GM12875 (cell line): ENCODE measurements around the gene GALNT17.

ENCODE experiments used
- H3K4me3 ChIP-seq: one replicate; pipeline ENCODE4 v1.5.1; 2011; ENCODE audit warnings: low read depth, low read length, control low read depth
- TF ChIP-seq, protein P1 (sequence below): IDR thresholded peaks from 2 replicates; pipeline ENCODE4 v1.5.1; 2011; ENCODE audit warnings: low read depth, mild to moderate bottlenecking, control low read depth, inconsistent platforms, low read length, moderate library complexity, borderline replicate concordance; ENCODE audit not compliant: insufficient read depth

Gene GALNT17

DNA sequence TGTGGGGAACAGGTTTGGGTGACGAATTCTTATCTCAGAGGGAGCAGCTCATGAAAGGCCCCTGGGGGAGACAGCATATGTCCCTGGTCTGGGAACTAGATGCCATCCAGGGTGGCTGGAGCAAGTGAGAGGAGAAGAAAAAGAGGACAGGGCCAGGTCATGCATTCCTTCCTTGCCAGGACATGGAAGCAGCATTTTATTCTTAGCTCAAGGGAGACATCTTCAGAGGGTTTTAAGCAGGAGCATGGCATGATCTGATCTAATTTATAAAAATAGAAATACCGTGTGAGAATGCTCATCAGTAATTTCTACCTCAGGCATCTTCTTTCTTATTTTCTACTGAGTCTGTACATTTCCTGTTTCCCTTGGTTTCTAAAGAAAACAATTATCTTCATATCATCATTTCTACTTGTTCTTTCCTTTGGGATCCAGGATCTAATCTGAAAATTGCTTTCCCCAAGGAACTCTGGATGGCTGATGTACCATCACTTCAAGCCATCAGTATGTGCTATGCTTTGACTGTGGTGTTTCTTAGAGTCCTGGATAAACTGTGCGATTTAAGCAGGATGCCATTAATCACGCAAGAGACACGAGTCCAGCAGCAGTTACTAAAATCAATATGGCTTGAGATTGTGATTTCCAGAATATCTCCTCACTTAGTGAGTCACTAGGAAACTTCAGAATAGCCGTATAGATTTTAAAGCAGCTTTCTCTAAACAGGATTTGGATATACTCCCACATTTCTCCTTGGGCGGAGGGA is 386.2 kb downstream of the GALNT17 start:
- H3K4me3 ChIP-seq: no peak overlapping the region
- TF ChIP-seq, protein P1, sequence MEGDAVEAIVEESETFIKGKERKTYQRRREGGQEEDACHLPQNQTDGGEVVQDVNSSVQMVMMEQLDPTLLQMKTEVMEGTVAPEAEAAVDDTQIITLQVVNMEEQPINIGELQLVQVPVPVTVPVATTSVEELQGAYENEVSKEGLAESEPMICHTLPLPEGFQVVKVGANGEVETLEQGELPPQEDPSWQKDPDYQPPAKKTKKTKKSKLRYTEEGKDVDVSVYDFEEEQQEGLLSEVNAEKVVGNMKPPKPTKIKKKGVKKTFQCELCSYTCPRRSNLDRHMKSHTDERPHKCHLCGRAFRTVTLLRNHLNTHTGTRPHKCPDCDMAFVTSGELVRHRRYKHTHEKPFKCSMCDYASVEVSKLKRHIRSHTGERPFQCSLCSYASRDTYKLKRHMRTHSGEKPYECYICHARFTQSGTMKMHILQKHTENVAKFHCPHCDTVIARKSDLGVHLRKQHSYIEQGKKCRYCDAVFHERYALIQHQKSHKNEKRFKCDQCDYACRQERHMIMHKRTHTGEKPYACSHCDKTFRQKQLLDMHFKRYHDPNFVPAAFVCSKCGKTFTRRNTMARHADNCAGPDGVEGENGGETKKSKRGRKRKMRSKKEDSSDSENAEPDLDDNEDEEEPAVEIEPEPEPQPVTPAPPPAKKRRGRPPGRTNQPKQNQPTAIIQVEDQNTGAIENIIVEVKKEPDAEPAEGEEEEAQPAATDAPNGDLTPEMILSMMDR: no peak

DNA sequence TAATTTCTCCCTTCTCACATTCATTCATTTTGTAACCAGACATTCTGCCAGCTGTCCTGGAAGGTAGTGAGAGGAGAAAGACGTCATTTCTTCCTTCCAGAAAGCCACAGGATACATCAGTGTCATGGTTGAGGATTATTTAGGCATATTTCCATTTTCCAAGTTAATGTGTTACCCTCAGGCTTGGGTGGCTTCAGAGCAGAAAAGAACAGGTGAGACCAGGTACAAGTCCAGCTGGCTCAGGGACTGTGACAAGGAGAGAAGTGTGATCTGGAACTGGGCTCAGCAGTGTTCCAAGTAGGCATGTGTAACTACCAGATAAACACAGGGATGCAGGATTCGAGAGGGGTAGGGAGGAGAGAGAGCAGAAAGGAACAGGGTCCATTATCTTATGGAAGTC is 386.9 kb downstream of the GALNT17 start:
- TF ChIP-seq, protein P1: no peak
- no peak overlapping the region for H3K4me3 ChIP-seq

DNA sequence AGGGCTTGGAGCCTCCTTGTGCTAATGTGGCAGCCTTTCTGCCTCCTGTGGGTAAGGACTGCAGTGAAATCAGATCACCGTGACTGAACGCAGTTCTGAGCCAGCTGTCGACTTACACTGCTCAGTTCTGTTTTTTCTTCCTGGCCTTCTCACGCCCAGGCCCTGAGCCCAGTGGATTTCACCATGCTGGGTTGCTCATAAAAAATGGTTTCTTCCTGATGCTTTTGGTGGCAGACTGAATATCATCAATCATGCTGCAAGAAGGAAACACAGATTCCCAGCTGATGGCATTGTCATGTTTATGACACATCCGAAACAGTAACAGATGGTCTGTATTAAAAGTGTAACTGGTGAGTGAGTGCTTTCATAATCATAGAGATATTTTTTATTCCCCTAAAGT is 389.6 kb downstream of the GALNT17 start:
- H3K4me3 ChIP-seq: no peak overlapping the region
- TF ChIP-seq, protein P1: no peak

DNA sequence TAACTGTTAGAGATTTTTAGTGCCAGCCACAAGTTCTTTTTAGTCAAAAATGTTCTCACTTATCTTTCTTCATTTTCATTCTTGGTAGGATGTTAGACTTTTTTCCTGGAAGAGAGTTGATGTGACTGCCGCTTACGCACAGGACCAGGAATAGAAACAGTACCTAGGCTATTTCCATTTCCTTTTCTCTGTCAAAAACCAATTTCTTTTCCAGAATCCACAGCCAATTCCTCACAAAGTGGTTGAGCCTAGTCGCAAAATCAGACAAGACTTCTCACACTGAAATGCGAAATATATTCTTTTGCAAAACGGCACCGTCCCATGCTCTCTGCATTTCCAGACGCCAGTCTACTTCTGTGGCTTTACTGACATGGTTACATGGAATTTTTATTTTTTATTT is 394.2 kb downstream of the GALNT17 start:
- no peak overlapping the region for H3K4me3 ChIP-seq
- TF ChIP-seq, protein P1: no peak

DNA sequence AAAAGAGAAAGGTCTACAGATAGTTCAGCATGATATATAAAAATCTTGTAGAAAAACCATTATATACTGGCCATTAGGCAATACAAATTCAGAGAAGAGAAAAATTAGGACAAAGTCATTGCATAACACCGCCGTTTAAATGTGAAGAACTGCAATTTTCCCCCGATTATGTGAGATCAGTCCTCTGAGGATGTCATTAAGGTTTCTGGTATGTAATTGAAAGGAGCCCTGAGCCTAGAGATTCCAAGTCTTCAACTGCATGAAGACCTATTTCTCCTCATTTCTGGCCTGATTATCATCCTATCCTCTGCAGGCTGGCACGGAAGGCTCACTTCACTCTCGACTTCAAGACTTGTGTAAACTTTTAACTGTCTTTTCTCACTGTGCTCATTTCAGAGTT is 395.3 kb downstream of the GALNT17 start:
- TF ChIP-seq, protein P1: no peak
- no peak overlapping the region for H3K4me3 ChIP-seq

DNA sequence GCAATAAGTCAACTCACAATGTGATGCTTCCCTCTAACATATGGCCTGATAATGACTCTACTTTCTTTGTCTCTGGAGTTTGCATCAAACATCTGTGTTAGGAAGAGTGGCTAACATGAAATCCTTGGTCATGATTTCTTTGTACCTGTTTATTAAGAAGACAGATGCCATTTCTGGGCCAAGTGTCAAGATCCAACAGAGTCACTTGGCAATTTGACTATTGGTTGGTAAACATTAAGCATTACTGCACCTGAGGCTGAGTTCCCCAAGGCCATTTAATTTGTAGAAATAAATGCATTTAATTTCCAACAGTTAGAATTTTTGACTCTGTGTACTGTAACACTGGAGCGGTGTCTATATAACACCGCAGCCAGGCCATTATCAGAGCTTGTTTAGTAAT is 403.7 kb downstream of the GALNT17 start:
- TF ChIP-seq, protein P1: no peak
- H3K4me3 ChIP-seq: no peak overlapping the region

DNA sequence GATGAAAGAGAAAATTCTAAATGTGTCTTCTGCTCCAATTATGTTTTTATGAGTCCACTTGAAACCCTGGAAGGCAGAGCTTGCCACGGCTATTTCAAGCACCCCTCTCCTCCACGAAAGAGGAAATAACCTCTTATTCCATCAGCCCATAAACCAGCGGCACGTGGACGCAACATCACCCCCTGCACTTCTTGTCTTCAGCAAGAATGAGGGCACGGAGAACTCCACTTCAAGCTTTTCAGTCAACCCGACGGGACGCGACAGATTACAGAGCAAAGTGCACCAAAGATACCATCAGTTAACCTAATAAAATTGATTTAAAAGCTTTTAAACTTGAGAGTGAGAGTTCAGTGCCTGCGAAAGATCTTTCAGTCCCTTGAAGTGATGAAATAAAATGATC is 406.3 kb downstream of the GALNT17 start:
- H3K4me3 ChIP-seq: no peak overlapping the region
- TF ChIP-seq, protein P1: no peak
